Activated CD4-positive, alpha-beta T cell treated with anti-CD3 and anti-CD28 coated beads for 1 hour (primary cell): ENCODE results near the gene SELENOO.

ENCODE experiments used
- DNase-seq: peaks from one replicate; pipeline ENCODE4 v3.0.0-alpha.2; 2020

Gene SELENOO

DNA sequence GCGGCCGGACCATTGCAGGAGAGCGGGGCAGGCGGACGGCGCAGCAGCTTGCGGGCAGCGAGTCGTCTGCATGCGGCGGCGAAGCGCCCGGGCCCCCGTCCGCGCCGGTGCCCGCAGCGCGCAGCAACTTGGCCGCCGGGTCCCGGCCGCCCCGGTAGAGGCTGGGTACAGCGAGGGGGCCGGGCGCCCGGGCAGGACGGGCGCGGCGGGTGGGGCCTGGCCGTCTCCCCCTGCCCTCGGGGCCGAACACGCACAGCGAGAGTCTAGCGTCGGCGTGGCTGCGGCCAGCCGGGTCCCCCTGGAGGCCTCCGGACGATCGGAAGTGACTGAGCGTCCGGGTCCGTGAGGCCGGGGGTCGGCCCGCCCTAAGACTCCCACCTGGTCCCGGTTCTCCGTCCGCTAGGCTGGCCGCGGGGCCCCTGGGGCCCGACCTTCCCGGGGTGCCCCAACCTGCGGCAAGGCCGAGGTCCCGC, 15.9 kb upstream of the SELENOO start:
- no peak for DNase-seq

GRCh38 chr22:50185375-50186087, 15.3 kb upstream of the SELENOO start, which contains the start of gene TRABD:
Gene TRABD (plus strand): TSS chr22:50185913. CDS start chr22:50193061, 7,148 bp downstream.
- peak; percentile 81 for DNase-seq

DNA sequence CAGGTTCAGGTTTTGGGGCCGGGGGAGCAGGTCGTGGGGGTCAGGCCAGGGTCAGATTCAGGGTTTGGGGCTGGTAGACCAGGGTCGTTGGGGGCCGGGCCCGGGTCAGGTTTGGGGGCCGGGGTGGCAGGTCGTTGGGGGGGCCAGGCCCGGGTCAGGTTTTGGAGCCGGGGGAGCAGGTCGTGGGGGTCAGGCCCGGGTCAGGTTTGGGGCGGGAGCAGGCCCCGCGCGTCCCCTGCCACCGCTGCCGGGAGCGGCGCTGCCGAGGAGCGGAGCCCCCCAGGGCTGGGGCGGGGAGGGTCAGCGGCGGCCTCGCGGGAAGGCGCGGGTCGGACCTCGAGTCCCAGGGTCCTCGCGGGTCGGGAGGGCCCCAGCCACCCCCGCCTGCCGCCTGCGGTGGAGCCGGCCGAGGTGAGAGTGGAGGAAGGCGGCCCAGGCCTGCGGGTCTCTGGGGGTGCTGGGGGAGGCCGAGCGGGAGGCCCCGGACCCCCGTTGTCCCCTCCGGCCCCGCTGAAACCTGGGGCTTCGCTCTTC, 14.6 kb upstream of the SELENOO start:
- DNase-seq = no peak

DNA sequence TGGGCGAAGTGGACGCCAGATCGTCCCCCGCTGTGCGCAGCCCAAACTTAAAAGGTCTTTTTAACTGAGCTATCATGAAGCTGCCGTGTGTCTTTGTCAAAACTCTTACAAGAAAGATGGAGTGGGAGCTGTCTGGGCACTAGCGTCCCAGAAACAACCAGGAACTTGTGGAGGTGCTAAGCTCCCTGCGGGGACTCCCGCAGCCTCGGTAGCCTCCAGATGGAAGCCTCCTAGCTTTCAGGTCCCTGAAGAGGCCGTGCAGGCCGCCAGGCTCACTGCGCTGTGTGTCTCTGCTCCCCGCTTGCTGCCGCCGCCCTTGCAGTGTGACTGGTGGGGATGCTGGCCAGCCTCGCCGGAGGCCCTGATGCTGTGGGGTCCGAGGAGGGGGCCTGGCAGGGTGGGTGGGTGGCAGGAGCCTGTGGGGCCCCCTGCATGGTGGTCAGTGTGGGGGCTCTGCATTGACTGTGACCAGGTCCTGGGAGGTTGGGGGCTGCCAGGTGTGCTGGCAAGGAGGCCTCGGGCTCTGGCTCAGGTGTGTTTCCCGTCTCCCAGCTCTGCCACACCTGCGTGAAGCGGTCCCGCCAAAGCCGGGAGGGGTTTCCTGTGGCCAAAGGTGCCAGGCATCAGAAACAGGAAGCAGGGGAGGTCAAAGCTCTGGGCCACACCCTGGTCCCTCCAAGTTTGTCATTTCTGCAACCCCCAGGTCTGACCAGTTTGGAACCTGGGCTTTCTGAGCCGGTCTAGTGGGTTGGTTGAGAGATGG, 13.9 kb upstream of the SELENOO start:
- no peak for DNase-seq

- no peak for DNase-seq
Observed at GRCh38 chr22:50188356-50188755, 12.5 kb upstream of the SELENOO start.

GRCh38 chr22:50189184-50189848, 11.5 kb upstream of the SELENOO start:
- no peak for DNase-seq

DNA sequence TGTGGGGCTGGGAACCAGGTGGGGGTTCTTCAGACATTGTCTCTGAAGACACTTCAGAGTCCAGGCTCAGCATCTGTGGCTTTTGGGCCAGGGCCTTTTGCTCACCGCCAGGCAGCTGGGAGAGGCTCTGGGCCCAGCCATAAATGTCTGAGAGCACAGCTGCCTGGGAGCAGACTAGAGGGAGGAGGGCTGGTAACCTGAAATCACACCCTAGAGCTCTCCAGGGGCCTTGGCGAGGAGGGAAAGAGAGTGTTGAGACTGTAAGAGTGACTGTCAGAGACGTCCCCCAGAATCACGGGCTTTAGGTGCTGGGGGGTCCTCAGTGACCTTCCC, 11.0 kb upstream of the SELENOO start:
- no peak for DNase-seq

- peak; percentile 68 for DNase-seq
Observed at GRCh38 chr22:50190182-50190940, 10.4 kb upstream of the SELENOO start.

GRCh38 chr22:50190941-50191741, 9.7 kb upstream of the SELENOO start:
- peak; percentile 62 for DNase-seq

DNA sequence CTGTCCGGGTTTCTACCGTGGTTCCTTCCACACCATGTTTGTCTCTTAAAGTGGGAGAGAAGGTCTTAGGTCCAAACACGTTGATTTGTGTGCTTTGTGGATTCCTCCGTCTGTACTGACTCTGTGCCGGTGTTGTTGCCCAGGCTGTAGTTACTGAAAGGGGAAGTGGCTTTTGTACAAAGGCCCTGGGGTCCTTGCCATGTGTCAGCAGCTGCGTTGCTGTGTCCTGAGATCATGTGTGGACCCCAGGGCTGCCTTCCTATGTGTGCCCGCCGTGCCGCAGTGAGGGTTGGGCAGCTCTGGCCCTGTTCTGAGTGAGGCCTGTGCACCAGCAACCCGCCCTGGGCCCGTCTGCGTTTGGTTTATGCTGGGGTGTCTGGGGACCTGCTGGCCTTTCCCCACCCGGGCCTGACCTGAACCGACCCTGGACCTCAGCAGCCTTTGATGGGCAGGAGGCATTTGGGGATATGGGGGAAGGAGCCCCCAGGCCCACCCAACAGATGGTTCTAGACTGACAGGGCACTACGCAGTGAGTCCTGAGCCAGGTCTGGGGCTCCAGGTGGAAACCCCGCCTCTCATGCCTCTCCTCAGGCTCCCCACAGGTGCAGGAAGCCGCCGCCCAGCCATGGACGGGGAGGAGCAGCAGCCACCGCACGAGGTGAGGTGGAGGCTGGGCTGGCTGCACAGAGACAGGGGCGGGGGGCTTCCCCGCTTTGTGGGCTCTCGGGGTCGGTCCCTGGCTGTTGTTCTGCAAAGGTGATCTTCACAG, 8.2 kb upstream of the SELENOO start:
- DNase-seq = peak; percentile 31

- no peak for DNase-seq
Observed at GRCh38 chr22:50193621-50194020, 7.2 kb upstream of the SELENOO start.

GRCh38 chr22:50194037-50194805, 6.6 kb upstream of the SELENOO start:
- DNase-seq = no peak

DNA sequence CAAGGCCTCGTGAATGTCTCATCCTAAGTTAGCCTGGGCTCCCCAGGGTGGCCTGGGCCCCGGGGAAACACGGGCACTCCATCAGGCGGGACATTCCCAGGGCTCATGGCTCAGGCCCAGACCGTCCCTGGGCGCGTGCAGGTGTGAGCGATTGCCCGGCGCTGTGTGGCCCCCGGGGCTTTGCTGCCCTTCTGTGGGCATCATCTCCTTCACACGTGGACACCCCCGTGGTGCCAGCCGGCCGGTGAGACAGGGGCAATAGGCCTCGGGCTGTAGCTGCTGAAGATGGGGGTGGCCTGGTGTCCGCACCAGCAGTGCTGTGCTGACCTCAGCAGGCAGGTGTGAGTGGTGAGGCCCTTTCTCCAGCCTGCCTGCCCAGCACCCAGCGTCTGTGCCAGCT, 4.6 kb upstream of the SELENOO start:
- DNase-seq = no peak

DNA sequence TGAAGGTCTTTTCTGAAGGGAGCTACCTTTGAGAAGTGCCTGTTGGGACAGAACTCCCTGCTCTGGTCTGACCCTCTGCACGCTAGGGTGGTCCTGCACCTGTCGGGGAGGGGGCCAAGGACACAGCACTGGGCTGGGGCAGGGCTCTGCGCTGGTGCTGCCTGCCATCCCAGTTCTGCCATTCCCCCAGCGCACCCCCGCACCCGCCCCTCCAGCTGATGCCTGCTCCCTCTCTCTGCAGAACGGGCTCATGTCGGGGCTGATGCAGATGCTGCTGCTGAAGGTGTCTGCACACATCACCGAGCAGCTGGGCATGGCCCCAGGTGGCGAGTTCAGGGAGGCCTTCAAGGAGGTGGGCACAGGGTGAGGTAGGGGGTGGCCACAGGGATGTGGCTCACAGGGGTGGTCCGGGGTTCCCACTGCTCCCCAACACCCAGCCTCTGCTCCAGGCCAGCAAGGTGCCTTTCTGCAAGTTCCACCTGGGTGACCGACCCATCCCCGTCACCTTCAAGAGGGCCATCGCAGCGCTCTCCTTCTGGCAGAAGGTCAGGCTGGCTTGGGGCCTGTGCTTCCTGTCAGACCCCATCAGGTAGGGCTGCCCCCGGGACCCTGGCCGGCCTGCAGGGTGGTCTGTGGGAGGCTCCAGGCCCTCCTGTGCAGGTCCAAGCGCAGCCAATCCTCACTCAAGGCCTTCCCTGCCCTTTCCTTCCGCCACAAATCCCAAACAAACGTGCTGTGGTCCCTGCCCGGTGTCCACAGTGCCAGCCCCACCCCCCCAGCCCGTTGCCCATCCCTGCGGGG, 3.6 kb upstream of the SELENOO start:
- DNase-seq = no peak

DNA sequence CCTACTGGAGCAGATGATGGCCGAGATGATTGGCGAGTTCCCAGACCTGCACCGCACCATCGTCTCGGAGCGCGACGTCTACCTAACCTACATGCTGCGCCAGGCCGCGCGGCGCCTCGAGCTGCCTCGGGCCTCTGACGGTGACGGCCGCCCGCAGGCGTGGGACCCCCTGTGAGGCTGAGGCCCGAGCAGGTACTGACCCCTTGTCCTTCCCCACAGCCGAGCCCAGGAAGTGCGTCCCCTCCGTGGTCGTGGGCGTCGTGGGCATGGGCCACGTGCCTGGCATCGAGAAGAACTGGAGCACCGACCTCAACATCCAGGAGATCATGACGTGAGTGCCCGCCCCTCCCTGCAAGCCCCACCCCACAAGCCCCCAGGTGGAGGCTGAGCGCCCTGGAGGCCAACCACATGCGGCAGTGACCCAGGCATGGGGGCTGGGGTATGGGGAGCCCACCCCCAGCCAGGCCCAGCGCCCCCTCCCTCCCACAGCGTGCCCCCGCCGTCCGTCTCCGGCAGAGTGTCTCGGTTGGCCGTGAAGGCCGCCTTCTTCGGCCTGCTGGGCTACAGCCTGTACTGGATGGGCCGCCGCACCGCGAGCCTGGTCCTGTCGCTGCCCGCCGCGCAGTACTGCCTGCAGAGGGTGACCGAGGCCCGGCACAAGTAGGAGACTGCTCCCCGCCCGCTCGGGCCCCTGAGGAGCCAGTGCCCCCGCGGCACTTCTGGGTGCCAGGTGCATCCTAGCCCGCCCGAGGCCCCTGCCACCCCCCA, 2.8 kb upstream of the SELENOO start:
- DNase-seq = no peak

- DNase-seq = no peak
Observed at GRCh38 chr22:50198624-50199017, 2.2 kb upstream of the SELENOO start.

DNA sequence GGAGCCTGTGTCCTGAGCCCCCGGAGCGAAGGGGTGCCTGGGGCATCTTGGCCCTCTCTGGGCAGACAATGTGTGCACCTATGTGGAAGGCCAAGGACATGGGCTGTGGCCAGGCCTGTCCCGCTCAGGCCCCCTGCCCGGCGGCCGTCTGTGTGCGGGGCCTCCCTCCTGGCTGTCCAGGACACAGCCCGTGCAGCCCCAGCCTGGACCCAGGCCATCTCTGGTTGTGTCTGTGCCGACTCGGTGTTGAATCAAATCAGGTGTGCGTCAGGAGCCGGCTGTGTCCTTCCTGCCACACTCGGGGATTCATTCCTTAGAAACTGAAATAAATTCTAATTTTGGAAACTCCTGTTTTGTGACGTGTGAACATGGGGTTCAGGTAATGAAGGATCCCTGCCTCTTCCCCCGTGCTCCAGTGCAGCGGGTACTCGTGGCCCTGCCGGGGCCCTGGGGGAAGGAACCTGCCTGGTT, 1.5 kb upstream of the SELENOO start:
- no peak for DNase-seq

- no peak for DNase-seq
Observed at GRCh38 chr22:50199829-50200460, 866 bp upstream of the SELENOO start.
